K562 (cell line): Measurements from ENCODE around the gene RUNX3. TPM values are rescaled to one million over a fixed set of nuclear protein-coding genes. Genes with fewer than 3 reads are reported as not detected.

ENCODE experiments used
- ADNP ChIP-seq: fragments of 200-800 bp; sonication (Bioruptor generic); IDR thresholded peaks from 2 replicates; pipeline ENCODE4 v1.6.1; 2016; ENCODE audit warnings: missing genetic modification characterization, missing compliant biosample characterization
- AFF4 ChIP-seq: sonication (generic); formaldehyde crosslinking; IDR thresholded peaks from 2 replicates; pipeline ENCODE4 v1.8.0; 2023; ENCODE audit warnings: mild to moderate bottlenecking, missing genetic modification reagents
- C11orf30 ChIP-seq: fragments of 450-650 bp; IDR thresholded peaks from 2 replicates; pipeline ENCODE4 v1.6.1; 2016; ENCODE audit warnings: low read depth, mild to moderate bottlenecking
- CUX1 ChIP-seq: fragments of 200-800 bp; sonication (Bioruptor generic); IDR thresholded peaks from 2 replicates; pipeline ENCODE4 v1.6.1; 2016; ENCODE audit warnings: missing genetic modification characterization, missing compliant biosample characterization
- ESRRA ChIP-seq: fragments of 450-650 bp; IDR thresholded peaks from 2 replicates; pipeline ENCODE4 v1.6.1; 2014; ENCODE audit warnings: low read depth, mild to moderate bottlenecking, moderate library complexity, borderline replicate concordance
- MAFK ChIP-seq: IDR thresholded peaks from 2 replicates; pipeline ENCODE4 v1.6.1; 2011; ENCODE audit warnings: low read length, improper control_type of control experiment
- MCM3 ChIP-seq: fragments of 450-650 bp; IDR thresholded peaks from 2 replicates; pipeline ENCODE4 v1.6.1; 2016
- MXD1 ChIP-seq: fragments of 250-450 bp; sonication (Bioruptor Pico); IDR thresholded peaks from 2 replicates; pipeline ENCODE4 v1.8.0; 2021; ENCODE audit warnings: borderline replicate concordance, mild to moderate bottlenecking, moderate library complexity; ENCODE audit not compliant: poor library complexity, severe bottlenecking
- PHB ChIP-seq: fragments of 250-450 bp; sonication (Bioruptor Pico); IDR thresholded peaks from 2 replicates; pipeline ENCODE4 v1.5.0; 2021
- POLR2A ChIP-seq: fragments of 450-650 bp; conservative IDR thresholded peaks from 2 replicates; pipeline ENCODE4 v1.6.1; 2016
- PTRF ChIP-seq: fragments of 450-650 bp; IDR thresholded peaks from 2 replicates; pipeline ENCODE4 v1.6.1; 2016; ENCODE audit warnings: mild to moderate bottlenecking, missing genetic modification characterization, missing compliant biosample characterization
- RBBP5 ChIP-seq: fragments of 200-600 bp; sonication (generic); IDR thresholded peaks from 2 replicates; pipeline ENCODE4 v1.6.1; 2012; ENCODE audit warnings: borderline replicate concordance, mild to moderate bottlenecking, low read length, control low read depth, inconsistent platforms; ENCODE audit not compliant: insufficient read depth, poor library complexity, severe bottlenecking
- SLC30A9 ChIP-seq: fragments of 250-450 bp; sonication (Bioruptor Pico); IDR thresholded peaks from 2 replicates; pipeline ENCODE4 v1.8.0; 2022; ENCODE audit warnings: mild to moderate bottlenecking, moderate library complexity
- SMAD3 ChIP-seq: fragments of 450-650 bp; formaldehyde crosslinking; conservative IDR thresholded peaks from 2 replicates; pipeline ENCODE4 v1.4.0; 2020; ENCODE audit warnings: mild to moderate bottlenecking
- STAT5B ChIP-seq: fragments of 250-450 bp; sonication (Bioruptor Pico); IDR thresholded peaks from 2 replicates; pipeline ENCODE4 v1.8.0; 2021; ENCODE audit warnings: mild to moderate bottlenecking, inconsistent platforms
- ZNF12 ChIP-seq: sonication (generic); formaldehyde crosslinking; IDR thresholded peaks from 2 replicates; pipeline ENCODE4 v1.4.0; 2020; ENCODE audit warnings: mild to moderate bottlenecking, missing genetic modification reagents
- polyA plus RNA-seq, 8 experiments: library from polyadenylated mRNA; depleted of rRNA in 4 of 8; stranded (reverse) in 5 of 8; unstranded in 3 of 8; fragments of >200 nt; fragmentation: Nextera tagmentation in 2 of 8; fragmentation: Illumina TruSeq in 1 of 8; extraction: Ambion mirVana in 2 of 8; extraction: Trizol in 1 of 8; gene quantifications; 2 replicates each; pipeline versions ENCODE4 v1.2.1 to v1.2.3, GENCODE V29; 2011 to 2014; ENCODE audit warnings: inconsistent platforms in 1 of 8, missing spikeins in 1 of 8
- total RNA-seq, 7 experiments: library from RNA; depleted of rRNA in 6 of 7; stranded (reverse); fragments of >200 nt in 6 of 7; fragmentation: Illumina TruSeq in 2 of 7; extraction: Trizol in 2 of 7; gene quantifications; 2 replicates each; pipeline versions ENCODE4 v1.2.1 to v1.2.3, GENCODE V29; 2011 to 2021; ENCODE audit warnings: low replicate concordance in 1 of 7

RUNX3 gene
- total and polyA plus RNA-seq, 9 of the 15 experiments (the other 6 are each of a cell fraction or from before 2014, with no cell fraction given) = 0.01 to 0.64 (median 0.09) TPM

GRCh38 chr1:24966724-24967346, 36.8 kb upstream of the RUNX3 start (continued):
- TF ChIP-seq RBBP5 (no peak), PTRF (tag) (no peak), SLC30A9 (no peak), SMAD3 (no peak), MCM3 (no peak), MXD1 (CRISPR knock-in tag) (no peak), ZNF12 (no peak; the same call in 1 of the 2 replicates), ADNP (tag) (peak; percentile 94; the same call in 1 of the 2 replicates), POLR2A (no peak), CUX1 (CRISPR knock-in tag) (no peak), ESRRA (peak; percentile 37; the same call in 1 of the 2 replicates), PHB (no peak), AFF4 (CRISPR knock-in tag) (no peak), STAT5B (CRISPR knock-in tag) (no peak), MAFK (peak; percentile 33; the same call in 1 of the 2 replicates), C11orf30 (peak; percentile 57; the same call in 1 of the 2 replicates)
